Upper lobe of right lung (tissue), 1 donor: ENCODE results near the gene PLAU. TPM values are rescaled to one million over a fixed set of nuclear protein-coding genes. Genes with fewer than 3 reads are reported as not detected.

Experiments
- ATAC-seq: fragments of 200-7000 bp; cut with Tn5 transposase; one replicate; pipeline ENCODE4 v1.9.1; 2020; ENCODE audit warnings: mild to moderate bottlenecking, moderate library complexity
- DNase-seq: peaks from one replicate; pipeline ENCODE4 v3.0.0-alpha.2; 2020
- H3K27ac ChIP-seq: fragments of 200-600 bp; one replicate; pipeline ENCODE4 v1.8.0; 2022
- H3K27me3 ChIP-seq: fragments of 200-600 bp; one replicate; pipeline ENCODE4 v1.8.0; 2022; ENCODE audit warnings: mild to moderate bottlenecking
- H3K36me3 ChIP-seq: fragments of 200-600 bp; one replicate; pipeline ENCODE4 v1.8.0; 2022
- H3K4me1 ChIP-seq: fragments of 200-600 bp; one replicate; pipeline ENCODE4 v1.8.0; 2022
- H3K4me3 ChIP-seq: fragments of 200-600 bp; one replicate; pipeline ENCODE4 v1.8.0; 2022; ENCODE audit warnings: mild to moderate bottlenecking
- H3K9me3 ChIP-seq: fragments of 200-600 bp; one replicate; pipeline ENCODE4 v1.8.0; 2022
- intact Hi-C: fragments of 100-400 bp; cut with DNase I; formaldehyde crosslinking; loops from one replicate; pipeline ENCODE4 v1.11.0; 2022
- total RNA-seq: library from RNA; stranded (reverse); fragmentation: NEBNext Ultra II Directional; extraction: Animal tissue kit (Norgen Biotek cat#: 25700); gene quantifications from one replicate; pipeline ENCODE4 v1.2.1, GENCODE V29; 2021
- TF ChIP-seq, protein P1 (sequence below): fragments of 200-600 bp; IDR thresholded peaks from one replicate; pipeline ENCODE4 v1.8.0; 2022; ENCODE audit warnings: antibody characterized with exemption
- donor health status: DM: no; HTN: yes; CAD: no; lungs with severe emphysema.

PLAU gene
- total RNA-seq, 1 donor from 2014 or later, result 16.8 TPM

DNA sequence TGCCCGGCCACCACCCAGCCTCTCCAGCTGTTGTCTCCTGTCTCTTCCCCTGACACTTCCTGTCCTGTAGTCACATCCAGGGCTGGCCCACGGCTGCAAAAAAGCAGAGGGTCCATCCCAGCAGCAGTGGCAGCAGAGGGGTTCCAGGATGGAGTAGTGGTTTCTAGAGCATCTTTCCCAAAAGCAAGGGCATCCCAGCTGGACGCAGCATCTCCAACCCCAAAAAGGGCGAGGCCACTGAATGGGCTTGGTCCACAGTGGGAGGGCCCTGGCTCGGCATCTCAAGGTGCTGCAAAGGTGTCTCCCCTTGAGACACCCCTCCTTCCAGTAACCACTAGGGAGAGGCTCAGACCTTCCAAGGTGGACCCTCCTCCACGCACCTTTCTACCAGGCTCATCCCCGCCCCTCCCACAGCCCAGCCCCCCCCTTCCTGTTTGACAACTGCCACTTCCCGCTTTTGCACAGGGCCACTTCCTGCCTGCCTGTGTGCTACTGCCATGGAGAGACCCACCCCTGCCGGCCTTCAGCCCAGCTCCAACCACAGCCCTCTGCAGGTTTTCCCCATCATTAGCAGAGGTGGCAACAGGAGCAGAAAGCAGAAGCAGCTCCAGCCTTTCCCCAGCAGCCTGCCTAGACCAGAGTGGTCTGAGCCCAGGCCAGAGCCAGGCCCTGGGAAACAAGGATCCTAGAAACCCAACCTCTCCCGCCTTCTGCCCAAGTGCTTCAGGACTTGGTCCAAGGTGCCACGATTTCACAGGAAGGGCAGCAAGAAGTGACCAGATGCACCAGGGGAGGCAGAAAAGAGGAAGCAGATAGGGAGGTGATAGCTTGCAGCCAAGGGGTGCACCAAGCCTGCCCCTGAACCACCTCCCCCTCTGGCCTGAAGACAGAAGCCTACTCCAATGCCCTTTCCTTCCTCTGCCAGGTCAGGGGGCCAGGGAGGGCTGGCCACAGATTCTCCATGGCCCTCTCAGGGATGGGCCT lies 45.2 kb upstream of the PLAU start:
- Histone ChIP-seq H3K27ac (peak overlapping the region; percentile 76), H3K9me3 (no peaks in the 10 kb centered on the region), H3K4me1 (peaks cover 32% of the 10 kb centered on the region), H3K4me3 (peak overlapping the region; percentile 26), H3K27me3 (no peaks in the 10 kb centered on the region), H3K36me3 (peaks cover 19% of the 10 kb centered on the region)
- ATAC-seq (peak; percentile 85), DNase-seq (peak; percentile 75)
- intact Hi-C loops, result no loop called here
- TF ChIP-seq, protein P1, sequence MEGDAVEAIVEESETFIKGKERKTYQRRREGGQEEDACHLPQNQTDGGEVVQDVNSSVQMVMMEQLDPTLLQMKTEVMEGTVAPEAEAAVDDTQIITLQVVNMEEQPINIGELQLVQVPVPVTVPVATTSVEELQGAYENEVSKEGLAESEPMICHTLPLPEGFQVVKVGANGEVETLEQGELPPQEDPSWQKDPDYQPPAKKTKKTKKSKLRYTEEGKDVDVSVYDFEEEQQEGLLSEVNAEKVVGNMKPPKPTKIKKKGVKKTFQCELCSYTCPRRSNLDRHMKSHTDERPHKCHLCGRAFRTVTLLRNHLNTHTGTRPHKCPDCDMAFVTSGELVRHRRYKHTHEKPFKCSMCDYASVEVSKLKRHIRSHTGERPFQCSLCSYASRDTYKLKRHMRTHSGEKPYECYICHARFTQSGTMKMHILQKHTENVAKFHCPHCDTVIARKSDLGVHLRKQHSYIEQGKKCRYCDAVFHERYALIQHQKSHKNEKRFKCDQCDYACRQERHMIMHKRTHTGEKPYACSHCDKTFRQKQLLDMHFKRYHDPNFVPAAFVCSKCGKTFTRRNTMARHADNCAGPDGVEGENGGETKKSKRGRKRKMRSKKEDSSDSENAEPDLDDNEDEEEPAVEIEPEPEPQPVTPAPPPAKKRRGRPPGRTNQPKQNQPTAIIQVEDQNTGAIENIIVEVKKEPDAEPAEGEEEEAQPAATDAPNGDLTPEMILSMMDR, result no peak

DNA sequence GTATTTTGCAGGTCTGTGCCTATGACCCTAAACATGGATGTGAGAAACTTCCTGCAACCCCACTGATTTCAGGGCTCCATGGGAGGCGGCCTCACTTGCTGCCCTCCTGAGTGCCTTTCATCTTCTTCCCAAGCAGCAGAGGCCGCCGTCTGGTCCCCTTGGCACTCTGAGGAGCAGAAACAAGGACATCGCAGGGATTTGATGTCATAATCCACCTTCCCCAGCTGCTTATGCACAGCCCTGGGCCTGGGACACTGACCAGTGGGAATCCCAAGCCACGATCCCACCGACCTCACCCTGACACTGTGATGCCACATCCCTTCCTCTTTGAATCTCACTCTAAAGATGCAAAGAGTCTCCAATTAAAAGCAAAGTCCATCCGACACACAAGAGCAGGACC lies 44.3 kb upstream of the PLAU start:
- intact Hi-C loops, result no loop called here

DNA sequence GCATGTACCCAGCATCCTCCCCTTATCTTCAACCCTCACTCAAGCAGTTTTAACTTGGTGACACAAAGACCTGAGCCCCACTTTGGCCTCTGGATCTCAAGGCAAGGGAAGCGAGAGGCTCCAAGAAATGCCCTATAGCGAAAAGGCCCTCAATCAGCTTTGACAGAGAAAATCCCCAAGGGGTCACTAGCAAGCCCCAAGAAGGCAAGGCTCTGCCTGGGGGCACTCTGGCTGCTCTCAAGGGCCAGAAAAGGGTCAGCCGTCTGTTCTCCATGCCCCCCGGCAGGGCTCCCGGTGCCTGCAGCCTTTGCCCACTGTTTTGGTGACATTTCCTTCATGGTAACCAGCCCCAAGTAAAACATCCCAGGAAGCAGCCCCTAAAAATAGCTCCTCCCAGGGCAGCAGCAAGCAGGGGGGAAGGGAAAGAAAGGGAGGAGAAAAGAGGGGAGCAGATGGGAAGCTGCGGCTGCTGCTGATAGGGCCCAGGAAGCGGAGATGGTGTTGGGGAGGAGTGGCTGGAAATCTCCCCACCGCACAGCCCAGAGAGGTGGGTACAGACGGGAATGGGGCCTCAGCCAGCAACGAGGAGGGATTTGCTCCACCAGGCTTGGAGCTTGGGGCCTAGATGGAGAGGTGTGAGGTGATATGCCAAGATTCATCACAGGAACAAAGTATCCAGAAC lies 43.7 kb upstream of the PLAU start:
- ATAC-seq, result no peak
- no peaks in the 10 kb centered on the region for H3K27me3 ChIP-seq
- DNase-seq, result no peak
- TF ChIP-seq, protein P1, result no peak
- H3K4me1 ChIP-seq, result peaks cover 39% of the 10 kb centered on the region
- no peaks in the 10 kb centered on the region for H3K9me3 ChIP-seq
- peaks cover 13% of the 10 kb centered on the region for H3K36me3 ChIP-seq
- no peak overlapping the region for H3K4me3 ChIP-seq
- H3K27ac ChIP-seq, result peak overlapping the region; percentile 76
- intact Hi-C loops, result no loop called here

More for the DNA sequence above, 44.3 kb upstream of the PLAU start:
- TF ChIP-seq, protein P1, result no peak
- Histone ChIP-seq H3K4me3 (no peak overlapping the region), H3K4me1 (peaks cover 33% of the 10 kb centered on the region), H3K27me3 (no peaks in the 10 kb centered on the region), H3K27ac (peak overlapping the region; percentile 76), H3K9me3 (no peaks in the 10 kb centered on the region), H3K36me3 (peaks cover 13% of the 10 kb centered on the region)
- ATAC-seq (no peak), DNase-seq (no peak)

DNA sequence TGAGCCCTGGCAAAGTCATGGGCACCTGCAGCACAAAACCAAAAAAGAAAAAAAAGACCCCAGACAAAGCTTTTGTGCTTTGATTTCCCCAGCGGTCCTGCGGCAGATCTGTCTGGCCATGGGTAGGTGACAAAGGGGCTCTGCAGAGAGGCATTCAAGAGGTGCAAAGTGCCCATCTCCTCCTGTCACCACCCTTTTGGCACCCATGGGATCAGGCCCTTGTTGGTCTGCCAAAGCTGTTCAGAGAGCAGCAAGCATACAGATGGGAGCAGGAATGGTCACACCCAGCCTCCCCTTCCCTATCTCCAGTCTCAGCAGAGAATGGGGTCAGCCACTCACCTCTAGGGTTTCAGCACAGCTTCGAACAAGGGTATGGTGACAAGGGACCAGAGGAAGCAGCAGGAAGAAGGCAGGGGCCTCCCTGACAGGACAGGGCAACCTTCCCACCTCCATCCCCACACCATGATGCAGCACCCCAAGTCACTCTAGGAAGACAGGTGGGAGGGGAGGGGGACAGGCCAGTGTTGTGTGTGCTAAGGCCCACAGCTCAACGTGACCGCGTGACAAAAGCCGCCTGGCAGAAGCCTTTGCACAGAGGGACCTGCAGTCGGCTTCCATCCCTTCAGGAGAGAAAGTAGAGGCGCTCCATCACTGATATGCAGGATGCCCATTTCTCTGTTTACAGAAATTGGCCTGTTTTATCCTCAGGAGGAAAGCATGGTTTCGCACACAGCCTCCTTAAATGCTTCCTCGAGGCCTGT lies 42.9 kb upstream of the PLAU start:
- peaks cover 47% of the 10 kb centered on the region for H3K4me1 ChIP-seq
- ATAC-seq, result no peak
- intact Hi-C loops, result no loop called here

More for the DNA sequence above, 42.9 kb upstream of the PLAU start:
- TF ChIP-seq, protein P1, result no peak
- H3K9me3 ChIP-seq, result no peaks in the 10 kb centered on the region
- H3K36me3 ChIP-seq, result peaks cover 13% of the 10 kb centered on the region
- H3K27ac ChIP-seq, result peak overlapping the region; percentile 76
- H3K27me3 ChIP-seq, result no peaks in the 10 kb centered on the region
- no peak overlapping the region for H3K4me3 ChIP-seq
- no peak for DNase-seq
